Right lobe of liver (tissue), 4 donors: ENCODE measurements around the gene DPY19L1.
"Not testable (repeated sequence)": the region's sequence is repeated elsewhere in the genome, so short reads cannot be mapped to it uniquely, and the experiment has no call there.

ENCODE experiments used
- CTCF ChIP-seq, 4 donors: fragments of 200-600 bp in 3 of 4; fragments of 450-650 bp in 1 of 4; IDR thresholded peaks; one replicate each; pipeline versions ENCODE4 v1.5.1 to v1.8.0; 2016 to 2022; ENCODE audit warnings: antibody characterized with exemption in 4 of 4, mild to moderate bottlenecking in 2 of 4
- POLR2A ChIP-seq: fragments of 450-650 bp; IDR thresholded peaks from one replicate; pipeline ENCODE4 v1.6.1; 2017; ENCODE audit warnings: antibody characterized with exemption, mild to moderate bottlenecking
- donor health status: DM: no; HTN: no; CAD: no.
- donor health status: DM: no; HTN: no; CAD: no.
- donor health status: DM: no; HTN: yes; CAD: no.

DNA sequence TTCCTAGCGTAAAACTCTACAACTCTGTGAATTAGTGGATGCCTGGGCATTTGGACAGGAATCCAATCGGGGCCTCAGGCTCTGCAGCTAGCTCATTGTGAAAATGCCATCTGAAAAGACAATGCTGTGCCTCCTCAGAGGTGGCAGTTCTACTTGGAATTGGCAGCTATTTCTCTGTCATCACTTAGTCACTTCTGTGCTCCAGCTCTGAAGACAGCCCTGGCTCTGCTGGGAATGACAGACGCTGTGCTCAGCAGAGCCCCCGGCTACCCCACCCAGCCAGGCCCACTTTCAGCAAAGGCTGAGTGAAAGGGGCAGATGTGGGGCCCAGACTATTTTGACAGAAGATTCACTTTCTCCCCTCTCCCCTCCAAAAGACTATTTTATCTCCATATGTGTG lies 119.8 kb downstream of the DPY19L1 start:
- TF ChIP-seq CTCF (IDR thresholded peaks at IDR 0.05); POLR2A: not testable (repeated sequence)
